A549 (cell line): ENCODE results near the gene ABCB9. TPM values are rescaled to one million over a fixed set of nuclear protein-coding genes. Genes with fewer than 3 reads are reported as not detected.
A peak's percentile ranks its signal among the peaks of the same experiment; 100 is the strongest.

Experiments used
- ATAC-seq, 2 experiments: fragments of 200-7000 bp in 1 of 2; fragments of >200 bp in 1 of 2; cut with Nextera tagmentation in 1 of 2; cut with Tn5 transposase in 1 of 2; 3 replicates each; pipeline versions ENCODE4 v1.8.0 to v1.9.1; 2018 to 2020; ENCODE audit warnings: mild to moderate bottlenecking in 1 of 2, moderate library complexity in 1 of 2
- CTCF ChIA-PET: fragments of 300-600 bp; sonication (Branson Sonifier 250); formaldehyde crosslinking; extraction: SDS; loops from one replicate; lab custom pipeline; 2021; ENCODE audit warnings: antibody characterized with exemption, inconsistent platforms; lab: Yijun Ruan, JAX
- POLR2A ChIA-PET: fragments of 350-600 bp; formaldehyde crosslinking; extraction: SDS; loops from one replicate; lab custom pipeline; 2021; ENCODE audit warnings: antibody characterized with exemption, inconsistent platforms; lab: Yijun Ruan, JAX
- DNase-seq, 2 experiments: peaks; one replicate each; pipeline versions ENCODE4 v3.0.0 to v3.0.0-alpha.2; 2011 to 2016; ENCODE audit warnings: low read depth in 1 of 2, low spot score in 1 of 2
- FAIRE-seq: peaks from 2 replicates; lab custom pipeline; 2011; peaks lifted over from hg19 to GRCh38; lab: Jason Lieb, UNC
- H3K27ac ChIP-seq, 2 experiments: fragments of >200 bp; sonication (Bioruptor Twin); formaldehyde crosslinking; 3 replicates each; pipeline ENCODE4 v1.5.1; 2016 to 2017
- H3K4me1 ChIP-seq: fragments of >200 bp; sonication (Bioruptor Twin); formaldehyde crosslinking; 3 replicates; pipeline ENCODE4 v1.6.1; 2016
- H3K4me2 ChIP-seq: fragments of >200 bp; sonication (Bioruptor Twin); formaldehyde crosslinking; 3 replicates; pipeline ENCODE4 v1.6.1; 2016
- H3K4me3 ChIP-seq: fragments of >200 bp; sonication (Bioruptor Twin); formaldehyde crosslinking; 3 replicates; pipeline ENCODE4 v1.5.1; 2016
- H3K9me3 ChIP-seq: fragments of >200 bp; sonication (Bioruptor Twin); formaldehyde crosslinking; 3 replicates; pipeline ENCODE4 v1.6.1; 2016
- CEBPB ChIP-seq, 2 experiments: fragments of >200 bp in 1 of 2; sonication (Bioruptor Twin) in 1 of 2; formaldehyde crosslinking in 1 of 2; IDR thresholded peaks; 2 replicates each; pipeline ENCODE4 v1.6.1; 2012 to 2016
- CHD2 ChIP-seq: fragments of 150-350 bp; IDR thresholded peaks from 2 replicates; pipeline ENCODE4 v1.6.1; 2014; ENCODE audit warnings: low read length; ENCODE audit not compliant: partially characterized antibody
- CHD4 ChIP-seq: fragments of 200-600 bp; sonication (generic); IDR thresholded peaks from 2 replicates; pipeline ENCODE4 v1.6.1; 2016; ENCODE audit warnings: antibody characterized with exemption, mild to moderate bottlenecking, borderline replicate concordance
- EHF ChIP-seq: fragments of 250-450 bp; sonication (Bioruptor Pico); IDR thresholded peaks from 2 replicates; pipeline ENCODE4 v1.5.0; 2020; ENCODE audit warnings: mild to moderate bottlenecking
- EHMT2 ChIP-seq: fragments of 200-600 bp; sonication (generic); IDR thresholded peaks from 2 replicates; pipeline ENCODE4 v1.6.1; 2016; ENCODE audit warnings: antibody characterized with exemption, low read depth, mild to moderate bottlenecking, moderate library complexity
- HDAC2 ChIP-seq: fragments of 200-600 bp; sonication (generic); IDR thresholded peaks from 2 replicates; pipeline ENCODE4 v1.6.1; 2016
- HES2 ChIP-seq: fragments of >200 bp; sonication (Bioruptor Twin); formaldehyde crosslinking; IDR thresholded peaks from 2 replicates; pipeline ENCODE4 v1.6.1; 2016
- HEYL ChIP-seq: fragments of 250-450 bp; sonication (Bioruptor Pico); IDR thresholded peaks from 2 replicates; pipeline ENCODE4 v1.8.0; 2021; ENCODE audit warnings: mild to moderate bottlenecking, moderate library complexity
- JUN ChIP-seq, 2 experiments: fragments of >200 bp; sonication (Bioruptor Twin); formaldehyde crosslinking; IDR thresholded peaks; 2 replicates in 1 of 2; 3 replicates in 1 of 2; pipeline ENCODE4 v1.6.1; 2016 to 2017
- KDM1A ChIP-seq: fragments of 200-600 bp; sonication (generic); IDR thresholded peaks from 2 replicates; pipeline ENCODE4 v1.6.1; 2016; ENCODE audit warnings: low read depth, mild to moderate bottlenecking
- NFE2L2 ChIP-seq: fragments of 150-350 bp; conservative IDR thresholded peaks from 2 replicates; pipeline ENCODE4 v1.6.1; 2014; ENCODE audit warnings: low read length
- NPAS2 ChIP-seq: fragments of 250-450 bp; sonication (Bioruptor Pico); IDR thresholded peaks from 2 replicates; pipeline ENCODE4 v1.8.0; 2022; ENCODE audit warnings: mild to moderate bottlenecking, moderate library complexity, borderline replicate concordance
- POLR2AphosphoS2 ChIP-seq: conservative IDR thresholded peaks from 2 replicates; pipeline ENCODE4 v1.6.1; 2012; ENCODE audit warnings: low read length, improper control_type of control experiment, inconsistent platforms
- RCOR1 ChIP-seq: fragments of 150-350 bp; IDR thresholded peaks from 2 replicates; pipeline ENCODE4 v1.6.1; 2014; ENCODE audit warnings: antibody characterized with exemption, low read length, low read depth
- RFX5 ChIP-seq: fragments of 450-650 bp; IDR thresholded peaks from 2 replicates; pipeline ENCODE4 v1.7.1; 2014; ENCODE audit warnings: antibody characterized with exemption, mild to moderate bottlenecking, moderate library complexity
- SMC3 ChIP-seq: fragments of >200 bp; sonication (Bioruptor Twin); formaldehyde crosslinking; IDR thresholded peaks from 3 replicates; pipeline ENCODE4 v1.6.1; 2018; ENCODE audit warnings: inconsistent platforms
- SREBF2 ChIP-seq: fragments of 450-650 bp; IDR thresholded peaks from 2 replicates; pipeline ENCODE4 v1.6.1; 2014; ENCODE audit warnings: mild to moderate bottlenecking, moderate library complexity
- USF2 ChIP-seq: fragments of 450-650 bp; IDR thresholded peaks from 2 replicates; pipeline ENCODE4 v1.6.1; 2014; ENCODE audit warnings: antibody characterized with exemption
- ZFP36 ChIP-seq: fragments of 450-650 bp; IDR thresholded peaks from 2 replicates; pipeline ENCODE4 v1.6.1; 2014; ENCODE audit warnings: borderline replicate concordance; ENCODE audit not compliant: partially characterized antibody
- WGBS: methylation state at CpG from one replicate; pipeline ENCODE4 v1.1.6; 2017; ENCODE audit errors: missing lambda C conversion rate; 5-methylcytosine and 5-hydroxymethylcytosine counted together
- polyA plus RNA-seq, 4 experiments: library from polyadenylated mRNA; depleted of rRNA in 3 of 4; stranded (reverse); fragments of >200 nt; fragmentation: RNase III in 1 of 4; extraction: RNeasy Plus Mini Kit Qiagen cat#74134 plus additional on column Dnase treatment in 1 of 4; gene quantifications; 2 replicates in 3 of 4; 3 replicates in 1 of 4; pipeline ENCODE4 v1.2.3, GENCODE V29; 2011 to 2017
- TF ChIP-seq, protein P1 (sequence below): fragments of 150-350 bp; IDR thresholded peaks from 2 replicates; pipeline ENCODE4 v1.6.1; 2014; ENCODE audit warnings: low read depth, mild to moderate bottlenecking, low read length

The ABCB9 gene
- polyA plus RNA-seq, 2 of the 4 experiments (the other 2 are of a cell fraction), result 2.7 to 5.0 TPM

DNA sequence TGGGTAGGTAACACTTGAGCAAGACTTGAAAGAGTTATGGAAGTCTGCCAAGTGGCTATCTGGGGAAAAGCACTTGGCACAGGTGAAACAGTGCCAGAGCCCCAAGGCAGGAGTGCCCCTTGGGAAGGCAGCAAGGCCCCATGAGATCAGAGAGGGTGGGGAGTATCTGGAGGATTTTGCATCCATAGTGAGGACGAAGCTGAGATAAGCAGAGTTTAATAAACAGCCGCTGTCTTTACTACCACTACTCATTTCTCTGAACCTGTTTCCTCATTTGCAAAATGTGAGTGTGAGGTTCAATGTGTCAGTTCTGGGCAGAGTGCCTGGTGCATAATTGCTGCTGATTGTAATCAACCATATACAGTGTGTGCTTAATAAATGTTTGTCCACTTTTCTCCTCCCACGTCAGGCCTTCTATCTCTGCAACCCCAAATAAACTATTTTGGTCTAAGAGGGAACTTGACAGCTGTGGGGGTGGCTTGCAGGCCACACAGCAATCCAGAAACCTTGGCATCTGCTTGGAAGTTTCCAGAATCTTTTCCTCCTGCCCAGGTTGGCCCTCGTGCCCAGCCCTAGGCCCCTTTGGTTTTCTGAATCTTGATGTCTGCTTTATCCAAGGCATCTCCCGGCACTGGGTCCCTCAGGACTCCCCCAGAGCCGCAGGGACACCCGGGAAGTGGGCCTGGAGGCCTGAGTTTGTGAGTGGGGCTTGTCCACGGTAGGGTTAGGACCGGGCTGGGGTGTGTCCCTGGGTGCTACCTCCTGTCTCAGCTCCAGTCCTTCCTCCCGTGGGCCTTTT is 4.5 kb downstream of the ABCB9 start:
- no peak for FAIRE-seq
- ATAC-seq, result no peak
- no peak overlapping the region for H3K4me2 ChIP-seq
- ChIA-PET CTCF (interaction anchor here (1.0 to 5.8 kb wide), 3 partner anchors 8 to 101 kb away, joined by 6 to 47 read pairs (median 11); no protein-coding TSS in a partner anchor), POLR2A (no interaction called here)
- TF ChIP-seq EHF (CRISPR knock-in tag) (no peak), CHD4 (no peak), ZFP36 (no peak), CHD2 (no peak), SMC3 (no peak), RFX5 (no peak)
- TF ChIP-seq, protein P1, sequence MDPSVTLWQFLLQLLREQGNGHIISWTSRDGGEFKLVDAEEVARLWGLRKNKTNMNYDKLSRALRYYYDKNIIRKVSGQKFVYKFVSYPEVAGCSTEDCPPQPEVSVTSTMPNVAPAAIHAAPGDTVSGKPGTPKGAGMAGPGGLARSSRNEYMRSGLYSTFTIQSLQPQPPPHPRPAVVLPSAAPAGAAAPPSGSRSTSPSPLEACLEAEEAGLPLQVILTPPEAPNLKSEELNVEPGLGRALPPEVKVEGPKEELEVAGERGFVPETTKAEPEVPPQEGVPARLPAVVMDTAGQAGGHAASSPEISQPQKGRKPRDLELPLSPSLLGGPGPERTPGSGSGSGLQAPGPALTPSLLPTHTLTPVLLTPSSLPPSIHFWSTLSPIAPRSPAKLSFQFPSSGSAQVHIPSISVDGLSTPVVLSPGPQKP, result no peak
- no peak for DNase-seq
- H3K4me1 ChIP-seq, result peaks cover 21% of the 10 kb centered on the region
- no peaks in the 10 kb centered on the region for H3K9me3 ChIP-seq
- H3K27ac ChIP-seq, result no peak overlapping the region
- 77% methylated on average over 10 of the region's 10 CpGs for WGBS
- no peak overlapping the region for H3K4me3 ChIP-seq

GRCh38 chr12:122960193-122960569 is 6.1 kb downstream of the ABCB9 start:
- TF ChIP-seq CEBPB (IDR thresholded peaks at IDR 0.05) (no peak), ZFP36 (peak; percentile 23), KDM1A (0 out of 2 replicates have a peak, but pooled peaks have one; percentile 53)
- DNase-seq, result no peak
- H3K27ac ChIP-seq, result no peak overlapping the region
- WGBS, result 88% methylated on average over 7 of the region's 8 CpGs
- CTCF ChIA-PET, result interaction anchor here (1.3 kb wide), 1 partner anchor 101 kb away, joined by 4 read pairs; no protein-coding TSS in a partner anchor
- no peak for ATAC-seq
- no peak for FAIRE-seq
- no peak overlapping the region for H3K4me2 ChIP-seq
- POLR2A ChIA-PET, result no interaction called here
- peaks cover 13% of the 10 kb centered on the region for H3K4me1 ChIP-seq
- H3K9me3 ChIP-seq, result no peaks in the 10 kb centered on the region
- H3K4me3 ChIP-seq, result no peak overlapping the region

- ChIA-PET POLR2A (no interaction called here), CTCF (no interaction called here)
- ATAC-seq, result no peak
- no peak for DNase-seq
- FAIRE-seq, result no peak
- Histone ChIP-seq H3K4me2 (no peak overlapping the region), H3K27ac (no peak overlapping the region), H3K4me3 (no peak overlapping the region), H3K4me1 (peaks cover 10% of the 10 kb centered on the region; the same call in 1 of the 3 replicates), H3K9me3 (no peaks in the 10 kb centered on the region)
- 93% methylated on average over 29 of the region's 35 CpGs for WGBS
- TF ChIP-seq HDAC2 (no peak), JUN (IDR thresholded peaks at IDR 0.05) (no peak), POLR2AphosphoS2 (no peak), RCOR1 (no peak), SREBF2 (no peak), ZFP36 (no peak), NPAS2 (CRISPR knock-in tag) (no peak), USF2 (no peak), NFE2L2 (no peak), CHD2 (no peak), EHMT2 (no peak), HEYL (CRISPR knock-in tag) (no peak), HES2 (no peak)
Measured at GRCh38 chr12:122959566-122960192, 6.6 kb downstream of the ABCB9 start.
